Stimulated activated naive CD8-positive, alpha-beta T cell treated with anti-CD3 and anti-CD28 coated beads, Interleukin-15, amount 100 ng/mL, for 72 hours (primary cell): Measurements from ENCODE around the gene VDAC1.
"Not testable (repeated sequence)": the region's sequence is repeated elsewhere in the genome, so short reads cannot be mapped to it uniquely, and the experiment has no call there.

Experiments
- ATAC-seq: fragments of 150-1000 bp; cut with Tn5 transposase; 2 replicates; pipeline ENCODE4 v1.10.0; 2021; ENCODE audit warnings: mild to moderate bottlenecking, moderate library complexity
- DNase-seq, 2 donors: peaks; one replicate each; pipeline ENCODE4 v3.0.0; 2021 to 2022
- H3K27ac Mint-ChIP-seq, 2 donors: one replicate each; pipeline ENCODE4 v1.8.0; 2022; ENCODE audit warnings: mild to moderate bottlenecking in 2 of 2, mixed read lengths in 2 of 2, moderate library complexity in 2 of 2
- H3K27me3 Mint-ChIP-seq: one replicate; pipeline ENCODE4 v1.8.0; 2022; ENCODE audit warnings: mixed read lengths
- H3K4me1 Mint-ChIP-seq: one replicate; pipeline ENCODE4 v1.8.0; 2022; ENCODE audit warnings: mild to moderate bottlenecking, mixed read lengths
- H3K4me3 Mint-ChIP-seq, 2 donors: one replicate each; pipeline ENCODE4 v1.8.0; 2022; ENCODE audit warnings: mild to moderate bottlenecking in 2 of 2, mixed read lengths in 2 of 2, moderate library complexity in 1 of 2
- H3K9me3 Mint-ChIP-seq, 2 donors: one replicate each; pipeline ENCODE4 v1.8.0; 2022; ENCODE audit warnings: mixed read lengths in 2 of 2

The VDAC1 gene

DNA sequence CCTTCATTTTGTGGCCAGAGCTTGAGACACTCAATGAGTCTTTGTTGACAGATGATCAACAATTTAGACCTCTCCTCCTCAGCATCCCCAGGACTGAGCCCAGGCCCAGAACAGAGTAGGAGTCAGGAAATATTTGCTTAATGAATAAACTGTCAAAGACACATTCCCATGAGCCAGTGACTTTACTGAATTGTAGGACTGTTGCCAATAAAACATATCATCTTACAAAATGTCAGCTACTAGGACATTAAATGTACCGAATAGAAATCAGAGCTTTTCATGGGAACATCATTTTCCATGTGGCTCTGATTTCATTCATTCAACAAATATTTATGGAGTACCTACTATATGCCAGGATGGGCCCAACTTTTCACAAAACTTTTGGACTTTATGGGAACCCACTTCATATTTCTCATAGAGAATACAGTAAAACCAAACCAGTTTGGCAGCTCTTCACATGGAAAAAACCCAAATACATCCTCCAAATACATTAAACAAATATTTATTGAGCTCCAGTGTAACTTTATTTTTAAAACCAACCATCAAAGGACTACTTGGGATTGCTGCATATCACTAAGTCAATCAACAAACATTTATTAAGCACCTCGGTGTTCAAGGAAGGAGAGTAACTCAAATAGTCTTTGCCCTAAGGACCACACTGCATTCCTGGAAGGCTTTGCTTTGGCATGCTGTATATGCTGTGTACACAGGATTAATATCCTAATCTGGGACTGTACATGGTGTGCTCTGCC, 11.4 kb downstream of the VDAC1 start:
- Mint-ChIP-seq H3K4me1 (peaks cover 43% of the 10 kb centered on the region), H3K27me3 (no peaks in the 10 kb centered on the region), H3K27ac (peak overlapping the region in 1 of 2 donors; percentile 27), H3K9me3 (no peaks in the 10 kb centered on the region), H3K4me3 (no peak overlapping the region)
- ATAC-seq, result no peak
- DNase-seq, result no peak

DNA sequence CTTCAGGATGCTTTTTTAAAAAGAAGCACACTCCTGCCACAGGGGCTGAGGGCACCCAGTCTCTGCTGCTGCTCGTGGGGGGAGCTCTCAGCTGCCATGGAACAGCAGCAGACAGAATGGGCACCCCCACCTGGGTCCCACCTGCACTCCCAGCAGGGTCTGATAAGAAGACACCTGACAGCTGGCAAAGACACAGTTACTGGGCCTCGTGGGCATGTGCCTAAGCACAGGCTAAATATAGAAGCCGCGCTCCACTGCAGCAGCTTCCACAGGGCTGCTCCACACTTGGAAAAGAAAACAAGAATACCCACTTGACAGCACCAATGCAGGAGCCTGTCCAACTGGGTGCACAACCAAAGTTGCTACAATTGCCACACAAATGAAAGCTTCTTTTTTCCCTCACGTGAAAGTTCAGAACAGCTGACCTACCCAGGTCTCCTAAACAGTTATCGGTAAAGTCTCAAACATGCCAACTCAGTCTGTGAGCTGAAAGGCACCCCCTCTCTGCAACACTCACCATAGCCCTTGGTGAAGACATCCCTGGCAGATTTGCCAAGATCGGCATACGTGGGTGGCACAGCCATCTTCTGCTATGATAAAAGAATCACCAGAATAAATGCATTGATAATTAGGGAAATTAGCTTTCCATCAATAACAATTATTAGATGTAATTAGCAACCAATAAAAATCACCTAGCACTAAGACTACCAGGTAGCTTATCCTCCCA, 12.2 kb downstream of the VDAC1 start:
- peak overlapping the region; percentile 21 to 42 for H3K27ac Mint-ChIP-seq
- H3K4me1 Mint-ChIP-seq, result peaks cover 37% of the 10 kb centered on the region
- no peaks in the 10 kb centered on the region for H3K9me3 Mint-ChIP-seq
- no peak for ATAC-seq
- H3K27me3 Mint-ChIP-seq, result no peaks in the 10 kb centered on the region
- DNase-seq, result no peak
- H3K4me3 Mint-ChIP-seq, result no peak overlapping the region

DNA sequence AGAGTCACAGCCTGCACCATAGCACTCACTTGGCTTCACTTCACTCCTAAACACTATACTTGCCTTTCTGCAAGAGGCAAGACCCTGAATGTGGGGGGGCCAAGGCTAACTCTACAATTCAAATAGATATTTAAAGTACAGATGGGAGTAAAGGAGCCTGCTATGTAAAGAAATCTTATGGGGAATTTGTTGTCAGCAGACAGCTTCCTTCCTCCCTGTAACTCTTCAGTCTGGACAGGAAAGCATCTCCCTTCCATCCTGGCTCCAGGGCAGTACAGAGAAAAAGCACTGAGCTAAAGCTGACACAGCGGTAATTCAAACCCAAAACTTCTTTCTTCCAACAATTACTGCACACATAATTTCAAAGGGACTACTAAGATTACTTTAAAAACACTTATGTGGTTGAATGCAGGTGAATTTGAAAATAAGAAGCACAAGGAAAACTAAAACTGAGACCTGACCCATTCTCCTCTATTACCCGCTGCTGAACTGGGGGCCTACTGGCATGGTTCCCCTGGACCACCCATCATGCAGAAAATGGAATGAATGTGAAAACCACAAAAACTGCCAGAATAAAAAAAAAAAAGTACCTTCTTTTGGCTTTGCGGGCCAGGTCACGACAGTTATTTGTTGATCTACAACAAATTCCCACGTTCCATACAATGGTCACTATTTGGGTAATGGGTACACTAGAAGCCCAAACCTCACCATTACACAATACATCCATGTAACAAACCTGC, 13.4 kb downstream of the VDAC1 start:
- no peak overlapping the region for H3K4me3 Mint-ChIP-seq
- no peaks in the 10 kb centered on the region for H3K27me3 Mint-ChIP-seq
- H3K4me1 Mint-ChIP-seq, result peaks cover 30% of the 10 kb centered on the region
- DNase-seq, result no peak
- peak overlapping the region in 1 of 2 donors; percentile 59 for H3K27ac Mint-ChIP-seq
- no peak for ATAC-seq
- no peaks in the 10 kb centered on the region for H3K9me3 Mint-ChIP-seq

GRCh38 chr5:133990396-133990795, 14.4 kb downstream of the VDAC1 start:
- H3K4me1 Mint-ChIP-seq, result peaks cover 21% of the 10 kb centered on the region
- H3K27me3 Mint-ChIP-seq, result no peaks in the 10 kb centered on the region
- H3K9me3 Mint-ChIP-seq, result no peaks in the 10 kb centered on the region
- ATAC-seq, result no peak
- peak overlapping the region in 1 of 2 donors; percentile 67 for H3K27ac Mint-ChIP-seq
- H3K4me3 Mint-ChIP-seq, result no peak overlapping the region
- no peak for DNase-seq

DNA sequence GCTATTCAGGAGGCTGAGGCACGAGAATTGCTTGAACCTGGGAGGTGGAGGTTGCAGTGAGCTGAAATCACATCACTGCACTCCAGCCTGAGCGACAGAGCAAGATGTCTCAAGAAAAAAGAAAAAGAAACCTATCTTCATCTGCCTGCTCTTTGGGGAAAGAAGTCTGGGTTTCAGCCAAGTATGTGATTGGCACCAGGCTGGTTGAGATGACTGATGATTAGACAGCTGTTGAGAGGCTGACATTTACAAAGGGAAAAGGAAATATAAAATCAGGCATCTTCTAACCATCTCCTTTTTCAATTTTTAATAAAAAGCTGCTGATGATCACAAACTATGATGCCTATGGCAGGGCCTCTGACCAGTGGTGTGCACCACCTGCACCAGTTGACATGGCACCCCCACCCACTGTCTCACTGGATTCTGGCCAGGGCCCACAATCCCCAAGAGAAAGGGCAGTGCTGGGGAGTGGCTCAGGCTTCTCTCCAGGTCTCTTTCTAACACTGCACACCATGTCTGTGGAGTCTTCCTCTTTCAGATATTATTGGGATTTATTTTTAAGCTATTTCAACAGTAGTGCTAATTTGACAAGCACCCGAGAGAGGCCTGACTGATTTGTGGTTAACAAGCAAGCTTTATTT, 19.1 kb downstream of the VDAC1 start:
- no peaks in the 10 kb centered on the region for H3K9me3 Mint-ChIP-seq
- DNase-seq (no peak), ATAC-seq (no peak)
- peaks cover 11% of the 10 kb centered on the region for H3K4me1 Mint-ChIP-seq
- no peaks in the 10 kb centered on the region for H3K27me3 Mint-ChIP-seq
- no peak overlapping the region for H3K4me3 Mint-ChIP-seq
- peak overlapping the region; percentile 19 to 74 for H3K27ac Mint-ChIP-seq

GRCh38 chr5:133983674-133984073, 21.1 kb downstream of the VDAC1 start:
- DNase-seq (no peak), ATAC-seq (no peak)
- no peaks in the 10 kb centered on the region for H3K27me3 Mint-ChIP-seq
- no peaks in the 10 kb centered on the region for H3K9me3 Mint-ChIP-seq
- peak overlapping the region in 1 of 2 donors; percentile 92 for H3K27ac Mint-ChIP-seq
- peaks cover 11% of the 10 kb centered on the region for H3K4me1 Mint-ChIP-seq
- H3K4me3 Mint-ChIP-seq, result no peak overlapping the region

- Mint-ChIP-seq H3K9me3 (no peaks in the 10 kb centered on the region), H3K27ac (peak overlapping the region in 1 of 2 donors; percentile 36)
These were observed 23.1 kb downstream of the VDAC1 start for GRCh38 chr5:133981714-133982113.

DNA sequence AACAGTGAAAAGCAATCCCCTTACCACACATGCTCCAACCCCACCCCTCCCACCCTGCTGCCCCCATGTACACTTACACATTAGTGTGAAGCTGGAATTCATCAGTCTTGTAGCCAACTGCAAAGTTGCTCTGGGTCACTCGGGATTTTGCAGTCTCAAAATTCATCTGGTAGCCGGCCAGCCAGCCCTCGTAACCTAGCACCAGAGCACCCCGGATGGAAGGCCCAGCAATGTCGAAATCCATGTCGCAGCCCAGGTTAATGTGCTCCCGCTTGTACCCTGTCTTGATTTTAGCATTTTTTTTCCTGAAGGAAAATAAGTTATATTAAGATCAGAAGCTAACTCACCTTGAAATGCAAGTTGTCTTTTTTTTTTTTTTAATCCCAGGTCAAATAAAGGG, 24.1 kb downstream of the VDAC1 start:
- Mint-ChIP-seq H3K27ac (no peak overlapping the region), H3K9me3 (no peaks in the 10 kb centered on the region), H3K4me3 (no peak overlapping the region), H3K27me3 (no peaks in the 10 kb centered on the region), H3K4me1 (peaks cover 27% of the 10 kb centered on the region)
- DNase-seq (peak in 1 of 2 donors; percentile 1), ATAC-seq (no peak)

More at GRCh38 chr5:133981714-133982113, 23.1 kb downstream of the VDAC1 start:
- Mint-ChIP-seq H3K27me3 (no peaks in the 10 kb centered on the region), H3K4me1 (peaks cover 27% of the 10 kb centered on the region), H3K4me3 (no peak overlapping the region)
- ATAC-seq, result peak; percentile 48
- no peak for DNase-seq

GRCh38 chr5:133978943-133979342, 25.8 kb downstream of the VDAC1 start:
- H3K9me3 Mint-ChIP-seq, result no peaks in the 10 kb centered on the region
- DNase-seq, result no peak
- no peaks in the 10 kb centered on the region for H3K27me3 Mint-ChIP-seq
- no peak for ATAC-seq
- peaks cover 26% of the 10 kb centered on the region for H3K4me1 Mint-ChIP-seq
- no peak overlapping the region for H3K27ac Mint-ChIP-seq
- H3K4me3 Mint-ChIP-seq, result no peak overlapping the region

- no peak for ATAC-seq
These were observed 26.9 kb downstream of the VDAC1 start for GRCh38 chr5:133977858-133978257.

GRCh38 chr5:133977161-133977787, 27.5 kb downstream of the VDAC1 start:
- H3K4me3 Mint-ChIP-seq, result no peak overlapping the region
- peak; percentile 54 for ATAC-seq
- no peaks in the 10 kb centered on the region for H3K9me3 Mint-ChIP-seq
- no peak for DNase-seq
- H3K4me1 Mint-ChIP-seq, result peaks cover 16% of the 10 kb centered on the region
- no peaks in the 10 kb centered on the region for H3K27me3 Mint-ChIP-seq
- peak overlapping the region in 1 of 2 donors; percentile 93 for H3K27ac Mint-ChIP-seq

More at GRCh38 chr5:133977858-133978257, 26.9 kb downstream of the VDAC1 start:
- H3K27me3 Mint-ChIP-seq, result no peaks in the 10 kb centered on the region
- peak overlapping the region; percentile 87 to 93 for H3K27ac Mint-ChIP-seq
- H3K4me3 Mint-ChIP-seq, result no peak overlapping the region
- no peak for DNase-seq
- no peaks in the 10 kb centered on the region for H3K9me3 Mint-ChIP-seq
- peaks cover 21% of the 10 kb centered on the region for H3K4me1 Mint-ChIP-seq

- H3K27ac Mint-ChIP-seq, DNase-seq, H3K4me3 Mint-ChIP-seq, H3K9me3 Mint-ChIP-seq, ATAC-seq, H3K27me3 Mint-ChIP-seq: not testable (repeated sequence)
- peaks cover 21% of the 10 kb centered on the region for H3K4me1 Mint-ChIP-seq
These were observed 29.2 kb downstream of the VDAC1 start for GRCh38 chr5:133975546-133975945.

DNA sequence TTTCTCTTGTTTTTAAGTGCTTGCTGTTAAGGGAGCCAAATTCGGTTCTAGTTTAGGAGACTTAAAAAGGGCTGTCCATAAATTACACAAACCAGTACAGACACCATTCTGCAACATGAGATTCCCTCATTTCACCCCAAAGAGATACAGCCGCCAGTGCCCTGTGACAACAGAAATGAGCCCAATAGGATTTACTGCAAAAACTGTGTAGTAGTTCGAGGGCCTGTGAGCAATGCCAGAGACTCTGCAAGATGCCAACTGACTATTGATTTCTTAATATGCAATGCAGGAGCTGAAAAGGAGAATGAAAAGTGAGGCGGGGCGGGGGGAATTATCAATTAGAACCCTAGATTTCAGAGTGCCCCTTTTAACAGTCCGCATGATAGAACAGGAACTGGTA, 30.6 kb downstream of the VDAC1 start:
- H3K4me3 Mint-ChIP-seq, result no peak overlapping the region
- H3K27ac Mint-ChIP-seq, result no peak overlapping the region
- H3K4me1 Mint-ChIP-seq, result peaks cover 33% of the 10 kb centered on the region
- DNase-seq, result no peak
- ATAC-seq, result no peak
- no peaks in the 10 kb centered on the region for H3K27me3 Mint-ChIP-seq
- no peaks in the 10 kb centered on the region for H3K9me3 Mint-ChIP-seq

DNA sequence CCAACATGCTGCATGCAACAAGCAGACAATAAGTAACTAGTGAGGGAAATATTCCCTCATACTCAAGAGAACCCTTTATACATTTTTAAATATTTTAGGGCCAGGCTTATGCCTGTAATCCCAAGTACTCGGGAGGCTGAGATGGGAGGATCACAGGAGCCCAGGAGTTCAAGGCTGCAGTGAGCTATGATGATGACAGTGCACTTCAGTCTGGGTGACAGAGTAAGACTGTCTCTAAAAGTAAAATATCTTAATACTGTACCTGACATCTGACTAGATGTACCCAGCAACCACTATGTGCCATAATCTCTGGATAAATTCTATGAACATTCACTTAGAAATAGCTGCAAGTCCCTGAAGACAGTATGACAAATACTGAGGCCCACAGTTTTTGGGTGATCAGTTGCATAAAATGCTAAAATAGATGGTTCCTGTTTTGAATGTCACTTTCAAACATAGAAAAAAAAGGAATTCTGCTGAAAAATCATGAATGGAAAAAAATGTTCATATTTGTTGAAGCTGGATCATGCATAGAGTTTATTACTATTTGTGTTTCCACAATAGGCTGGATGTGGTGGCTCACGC, 34.4 kb downstream of the VDAC1 start:
- Mint-ChIP-seq H3K4me3 (peak overlapping the region in 1 of 2 donors; percentile 96), H3K4me1 (peaks cover 46% of the 10 kb centered on the region), H3K27me3 (no peaks in the 10 kb centered on the region), H3K9me3 (no peaks in the 10 kb centered on the region), H3K27ac (peak overlapping the region; percentile 86 to 94)
- ATAC-seq (no peak), DNase-seq (no peak)
